Stimulated activated CD4-positive, alpha-beta T cell treated with anti-CD3 and anti-CD28 coated beads, Interleukin-12 subunit alpha, Interleukin-12 subunit beta, amount 100 ng/mL, for 48 hours (primary cell): Measurements from ENCODE around the gene SH2D7.

ENCODE experiments used
- DNase-seq, 3 donors: peaks; one replicate each; pipeline ENCODE4 v3.0.0-alpha.2; 2020; ENCODE audit warnings: low read depth in 2 of 3, low spot score in 1 of 3

SH2D7 gene

GRCh38 chr15:78102741-78103140 is 10.4 kb downstream of the SH2D7 start:
- DNase-seq = no peak

DNA sequence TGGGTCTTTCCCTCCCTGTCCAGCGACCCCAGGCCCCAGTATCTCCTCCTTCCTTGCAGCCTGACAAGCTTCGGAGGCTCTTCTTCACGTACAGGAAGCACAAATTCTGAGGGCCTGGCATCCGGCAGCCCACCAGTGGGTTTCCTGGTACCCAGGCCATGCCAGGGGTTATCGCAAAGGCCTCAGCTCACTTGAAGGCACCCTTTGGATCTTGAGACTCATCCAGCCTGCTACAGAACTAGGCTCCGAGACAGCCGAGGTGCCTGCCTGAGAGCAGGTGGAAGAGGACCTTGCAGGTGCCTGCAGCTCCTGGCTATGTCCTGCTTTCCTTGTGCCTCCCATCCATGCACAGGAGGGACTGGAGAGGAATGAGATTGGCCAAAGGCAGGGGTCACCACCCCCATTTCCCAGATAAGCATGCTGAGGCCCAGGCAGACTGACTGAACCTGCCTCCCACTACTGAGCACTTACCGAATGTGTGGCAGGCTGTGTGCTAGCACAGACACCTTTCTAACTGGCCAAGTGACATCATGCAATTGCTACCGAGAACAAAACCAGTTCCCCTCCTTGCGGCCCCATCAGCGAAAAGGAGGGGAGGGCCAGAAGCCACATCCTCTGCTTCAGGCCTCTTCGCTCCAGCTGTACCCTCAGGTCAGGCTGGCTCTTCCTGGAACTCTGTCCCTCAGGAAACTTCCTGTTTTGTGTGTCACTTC is 11.2 kb downstream of the SH2D7 start:
- peak; percentile 41 to 49 (median 46) for DNase-seq

DNA sequence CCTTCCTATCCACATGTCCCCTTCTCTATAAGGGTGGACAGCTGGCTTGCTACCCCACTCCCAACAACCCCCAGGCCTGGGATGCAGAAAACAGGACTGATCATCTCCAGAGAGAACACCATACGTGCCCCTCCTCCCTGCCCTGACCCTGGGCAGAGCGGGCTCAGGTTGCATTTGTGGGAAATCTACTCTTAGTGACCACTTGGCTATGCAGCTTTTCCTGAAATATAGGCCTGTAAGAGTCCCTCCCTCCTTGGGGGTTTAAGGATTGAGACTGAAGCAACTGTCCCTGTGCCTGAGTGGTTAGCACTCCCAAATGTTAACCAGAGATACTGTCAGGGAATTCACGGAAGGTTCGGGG is 11.7 kb downstream of the SH2D7 start:
- DNase-seq = no peak

DNA sequence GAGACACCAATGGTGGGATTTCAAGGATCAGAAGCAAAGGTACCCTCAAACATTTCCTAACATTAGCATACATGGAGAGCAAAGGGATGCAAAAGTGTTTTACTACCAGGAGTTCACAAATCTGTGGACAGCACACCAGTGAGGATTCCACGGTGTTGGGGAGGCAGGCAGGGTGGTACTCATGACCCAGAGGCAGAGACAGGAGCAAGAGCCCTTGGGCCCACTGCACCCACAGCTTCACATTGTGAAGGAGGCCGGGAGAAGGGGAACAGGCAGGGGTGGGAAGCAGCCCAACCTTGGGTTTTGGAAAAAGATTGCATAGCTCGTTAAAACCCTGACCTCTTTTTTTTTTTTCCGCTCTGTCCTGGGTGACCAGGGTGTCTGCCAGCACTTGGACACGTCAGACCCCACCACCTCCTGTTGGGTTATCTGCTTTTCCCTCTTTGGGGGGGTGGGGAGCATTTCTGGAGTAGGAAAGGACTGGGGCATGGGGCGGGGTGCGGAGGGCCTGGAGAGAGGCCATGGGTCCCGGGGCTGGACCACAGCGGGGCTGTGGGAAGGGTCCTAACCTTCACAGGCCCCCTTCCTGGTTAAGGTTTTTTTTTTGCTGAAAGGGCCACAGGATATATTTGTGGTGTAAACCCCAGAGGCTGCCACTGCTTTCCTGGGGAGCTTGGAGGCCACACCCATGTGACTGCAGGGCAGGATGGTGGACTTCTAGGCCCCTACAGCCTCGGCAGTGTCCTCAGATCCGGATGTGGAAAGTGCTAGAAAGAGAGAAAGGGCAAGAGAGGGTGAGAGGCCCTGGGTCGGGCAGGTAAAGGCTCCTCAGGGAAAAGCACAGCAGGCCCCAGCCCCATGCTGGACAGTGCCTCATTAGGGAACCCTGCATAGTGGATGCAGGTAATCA is 12.5 kb downstream of the SH2D7 start:
- DNase-seq = no peak

DNA sequence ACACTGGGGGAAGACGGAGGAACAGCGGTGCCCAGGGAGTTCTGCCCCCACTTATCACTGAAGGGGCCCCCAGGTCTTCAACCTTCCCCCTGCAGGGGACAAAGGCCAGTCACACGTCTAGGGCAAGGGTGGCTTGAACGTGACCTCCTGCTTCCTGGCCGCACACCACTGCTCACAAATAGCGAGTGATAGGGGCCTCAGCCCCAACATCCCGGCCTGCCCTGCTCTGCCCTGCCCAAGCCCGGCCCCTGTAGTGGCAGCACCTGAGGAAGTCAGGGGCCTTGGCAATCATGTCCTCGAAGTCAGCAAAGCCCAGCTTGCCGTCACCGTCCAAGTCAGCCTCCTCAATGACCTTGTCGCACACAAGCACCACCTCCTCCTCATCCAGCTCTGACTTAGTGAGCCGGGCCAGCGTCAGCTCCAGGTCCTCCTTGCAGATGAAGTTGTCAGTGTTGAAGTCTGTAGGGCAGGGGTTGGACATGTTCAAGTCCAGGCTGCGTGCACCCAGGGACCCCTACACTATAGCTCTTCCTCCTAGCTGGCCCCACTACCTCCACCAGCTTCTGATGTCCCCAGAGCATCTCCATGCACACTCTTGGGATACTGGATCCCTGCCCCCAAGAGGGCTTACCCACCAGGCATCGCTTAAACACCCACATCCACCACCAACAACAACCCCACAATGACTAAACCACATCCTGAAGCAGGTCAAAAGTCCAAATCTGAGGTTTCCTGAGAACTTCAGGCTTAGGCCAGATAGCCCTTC is 13.3 kb downstream of the SH2D7 start:
- no peak for DNase-seq

GRCh38 chr15:78107471-78107870 is 15.1 kb downstream of the SH2D7 start:
- no peak for DNase-seq

- DNase-seq = peak; percentile 68 to 75 (median 70)
Observed at GRCh38 chr15:78108300-78109084, 16.1 kb downstream of the SH2D7 start.

DNA sequence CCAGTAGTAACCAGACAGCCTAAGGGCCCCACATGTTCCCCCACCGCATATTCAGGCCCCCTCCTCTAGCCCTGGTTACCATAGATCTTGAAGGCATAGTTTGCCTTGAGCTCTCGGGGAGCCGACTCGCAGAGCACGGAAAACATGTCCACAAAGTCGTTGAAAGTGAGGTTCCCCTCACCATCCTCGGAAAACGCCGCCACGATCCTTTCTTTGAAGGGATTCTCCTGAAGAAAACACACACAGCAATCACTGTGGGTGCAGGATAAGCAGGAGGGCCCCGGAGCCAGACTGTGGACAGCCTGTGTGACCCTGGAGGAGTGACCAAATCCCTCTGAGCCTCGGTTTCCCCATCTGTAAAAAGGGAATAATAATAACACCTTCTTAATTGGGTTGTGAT is 16.8 kb downstream of the SH2D7 start:
- no peak for DNase-seq

- DNase-seq = no peak
Observed at GRCh38 chr15:78110096-78110495, 17.7 kb downstream of the SH2D7 start.

- DNase-seq = no peak
Observed at GRCh38 chr15:78110916-78111475, 18.6 kb downstream of the SH2D7 start.

GRCh38 chr15:78111788-78112187 is 19.4 kb downstream of the SH2D7 start:
- DNase-seq = no peak

DNA sequence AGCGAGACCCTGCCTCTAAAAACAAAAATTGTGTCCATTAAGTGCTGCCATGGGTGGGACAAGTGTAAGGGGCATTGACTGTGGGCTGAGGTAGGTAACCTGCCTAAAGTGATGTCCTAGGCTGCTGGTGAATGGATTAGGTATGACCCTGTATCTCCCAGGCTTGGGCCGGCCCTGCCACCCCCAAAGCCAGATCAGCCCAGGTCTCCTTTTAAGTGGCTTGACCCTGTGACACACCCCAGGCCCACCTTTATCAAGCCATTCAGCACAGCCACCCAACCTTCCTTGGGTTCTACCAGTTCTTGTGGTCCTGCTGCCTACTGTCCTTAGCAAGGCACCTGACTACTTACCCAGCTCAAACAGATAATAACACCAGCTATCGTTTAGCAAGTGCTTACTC is 20.2 kb downstream of the SH2D7 start:
- no peak for DNase-seq

GRCh38 chr15:78120523-78120922 is 28.2 kb downstream of the SH2D7 start:
- DNase-seq = no peak

GRCh38 chr15:78125267-78125666 is 32.9 kb downstream of the SH2D7 start:
- no peak for DNase-seq

GRCh38 chr15:78127882-78128281 is 35.5 kb downstream of the SH2D7 start:
- DNase-seq = no peak

- DNase-seq = no peak
Observed at GRCh38 chr15:78129077-78129750, 36.9 kb downstream of the SH2D7 start.

DNA sequence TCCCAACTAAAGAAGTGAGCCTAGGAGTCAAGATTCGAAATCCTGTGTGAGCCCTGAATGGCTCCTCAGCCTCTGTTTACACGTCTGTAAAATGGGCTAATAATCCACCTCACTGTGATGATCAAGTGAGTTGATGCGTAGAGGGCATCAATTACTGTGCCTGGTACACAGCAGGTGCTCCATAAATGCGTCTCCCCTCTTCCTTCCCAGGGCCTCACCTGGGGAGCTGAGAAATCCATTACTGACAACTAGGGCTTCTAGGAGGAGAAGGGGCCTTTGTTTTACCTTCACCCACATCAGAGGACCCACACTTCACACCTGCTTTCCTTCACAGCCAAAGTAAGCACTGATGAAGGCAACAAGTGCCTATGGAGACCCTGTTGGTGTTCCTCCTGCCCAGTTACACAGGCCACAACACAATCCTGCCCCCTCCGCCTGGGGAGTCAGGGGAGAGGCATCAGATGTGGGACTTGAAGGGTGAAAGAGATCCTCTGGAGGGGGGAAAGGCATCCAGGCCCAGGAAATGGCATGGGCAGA is 37.5 kb downstream of the SH2D7 start:
- no peak for DNase-seq

DNA sequence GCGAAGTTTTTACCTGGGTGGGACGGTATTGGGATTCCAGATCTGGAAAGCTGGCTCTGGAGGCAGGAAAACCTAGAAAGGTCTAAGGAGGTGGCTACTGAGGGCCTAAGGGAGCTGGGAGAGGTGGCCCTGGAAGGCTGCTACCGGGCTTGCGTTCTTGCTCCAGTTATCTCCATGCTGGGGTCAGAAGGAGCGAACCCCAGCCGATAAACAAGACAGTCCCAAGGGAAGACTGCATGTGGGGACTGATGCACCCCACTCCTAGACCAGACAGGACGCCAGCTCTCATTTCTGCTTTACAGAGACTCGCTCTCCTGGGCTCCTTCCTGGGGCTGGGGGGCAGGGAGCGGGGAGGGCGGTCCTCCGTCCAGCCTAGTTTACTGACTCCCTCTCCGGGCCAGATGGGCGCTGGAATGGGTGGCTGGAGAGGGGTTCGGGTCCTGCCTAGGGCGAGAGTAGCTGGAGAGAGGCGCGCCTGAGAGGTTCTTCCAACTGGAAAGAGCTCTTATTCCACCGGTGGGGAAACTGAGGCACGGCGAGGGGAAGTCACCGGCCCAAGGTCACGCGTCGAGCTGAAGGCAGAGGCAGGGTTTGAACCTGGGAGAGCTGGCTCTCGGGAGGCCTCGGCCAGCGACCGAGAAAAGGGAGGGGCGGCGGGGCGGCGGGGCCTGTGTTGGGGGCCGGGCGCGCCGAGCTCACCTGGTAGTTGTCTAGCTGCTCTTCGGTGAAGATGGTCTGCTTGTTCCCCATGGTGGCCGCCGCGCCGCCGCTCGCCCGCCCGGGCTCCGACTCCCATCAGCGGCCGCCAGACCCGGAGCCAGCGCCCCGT is 38.3 kb downstream of the SH2D7 start:
- peak in 1 of 3 donors; percentile 12 for DNase-seq
